NCI-H2107 treated with DMSO at 0.1 percent for 48 hours (cell line): Measurements from ENCODE around the gene GALM.
"Not testable (repeated sequence)": the region's sequence is repeated elsewhere in the genome, so short reads cannot be mapped to it uniquely, and the experiment has no call there.

Source experiments
- DNase-seq: peaks from one replicate; lab custom pipeline; 2025; ENCODE audit not compliant: unreplicated experiment; lab: John Stamatoyannopoulos, UW

The GALM gene

DNA sequence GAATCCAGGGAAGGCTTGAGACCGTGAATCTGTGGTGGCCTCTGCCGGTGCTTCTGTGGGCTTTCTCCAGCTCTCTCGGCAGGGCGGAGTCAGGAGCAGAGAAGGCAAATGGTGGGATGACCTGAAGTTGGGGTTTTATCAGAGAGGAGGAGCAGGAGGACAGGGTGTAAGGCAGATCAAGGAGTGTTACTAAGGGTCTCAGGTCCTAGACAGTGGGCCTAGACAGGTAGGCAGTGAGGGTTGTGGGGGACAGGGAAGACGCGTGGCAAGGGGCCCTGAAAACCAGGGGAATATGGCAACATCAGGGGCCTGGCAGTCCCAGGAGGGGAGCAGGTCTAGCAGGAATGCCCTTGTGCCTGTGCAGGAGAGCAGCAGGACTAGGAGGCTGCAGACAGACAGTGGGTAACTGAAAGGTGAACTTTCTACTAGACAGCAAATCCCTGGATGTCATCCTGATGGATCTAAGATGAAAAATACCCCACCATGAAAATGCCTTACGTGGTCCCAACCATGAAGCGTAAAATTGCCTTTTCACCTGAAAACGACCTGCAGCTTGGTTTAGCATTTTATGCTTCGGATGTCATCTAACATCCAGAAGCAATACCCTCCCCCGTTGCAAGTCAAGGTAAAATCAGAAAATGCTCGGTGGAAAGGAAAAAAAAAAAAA, 43.1 kb downstream of the GALM start:
- DNase-seq, result no peak

DNA sequence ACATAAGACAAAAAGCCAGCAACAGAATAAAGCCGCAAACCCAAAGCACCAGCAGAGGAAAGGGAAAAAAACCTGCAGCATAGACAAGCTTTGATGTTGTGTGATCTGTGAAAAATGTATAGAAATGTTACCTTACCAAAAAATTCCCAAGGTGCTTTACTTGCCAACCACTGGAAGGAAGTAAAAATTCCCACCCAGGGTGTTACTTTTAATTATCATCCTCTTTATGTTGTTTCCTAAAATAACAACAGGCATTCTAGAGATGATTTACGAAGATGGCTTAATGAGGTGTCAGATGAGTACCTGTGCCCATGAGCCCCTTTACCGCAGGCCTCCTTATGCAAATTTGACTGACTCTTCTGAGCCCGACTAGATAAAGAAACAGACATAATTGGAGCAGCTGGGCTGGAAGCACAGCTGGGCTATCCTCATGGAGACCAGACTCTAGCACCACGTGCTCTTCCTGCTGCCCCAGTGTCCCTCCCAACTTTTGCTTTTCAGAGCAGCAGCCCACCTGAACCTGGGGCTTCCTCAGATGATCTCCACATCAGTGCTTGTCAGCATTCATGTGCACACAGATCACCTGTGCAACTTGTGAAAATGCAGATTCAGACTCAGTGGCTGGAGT, 43.8 kb downstream of the GALM start:
- no peak for DNase-seq

DNA sequence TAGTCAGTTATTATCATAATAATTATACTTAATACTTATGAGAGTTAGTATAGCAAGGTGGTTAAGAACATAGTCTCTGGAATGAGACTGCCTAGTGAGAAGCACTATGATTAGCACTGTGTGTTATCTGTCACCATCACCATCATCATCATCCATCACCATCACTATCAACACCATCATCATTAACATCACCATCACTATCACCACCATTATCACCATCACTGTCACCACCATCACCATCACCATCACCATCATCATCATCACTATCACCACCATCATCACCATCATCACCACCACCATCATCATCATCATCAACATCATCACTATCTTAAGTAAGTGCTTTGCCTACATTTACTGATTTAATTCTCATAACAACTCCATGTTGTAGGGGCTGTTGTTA, 45.6 kb downstream of the GALM start:
- no peak for DNase-seq

DNA sequence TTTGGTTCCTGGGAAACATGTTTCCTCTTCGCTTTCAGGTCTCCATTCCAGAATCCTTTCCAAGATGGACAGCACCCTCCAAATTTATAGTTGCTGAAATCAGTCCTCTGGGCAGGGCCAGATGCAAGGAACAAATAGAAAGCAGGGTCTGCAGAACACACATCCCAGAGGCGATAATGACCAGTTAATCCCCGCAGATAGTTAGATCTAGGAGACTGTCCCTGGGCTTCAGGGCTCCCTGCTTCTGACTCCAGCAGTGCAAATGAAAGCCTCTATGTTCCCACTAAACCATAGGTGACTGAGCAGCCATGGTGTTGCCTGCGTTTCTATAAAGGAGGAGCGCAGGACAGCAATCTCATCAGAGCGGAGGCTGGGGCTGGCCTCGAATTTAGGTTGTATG, 46.5 kb downstream of the GALM start:
- DNase-seq, result no peak

DNA sequence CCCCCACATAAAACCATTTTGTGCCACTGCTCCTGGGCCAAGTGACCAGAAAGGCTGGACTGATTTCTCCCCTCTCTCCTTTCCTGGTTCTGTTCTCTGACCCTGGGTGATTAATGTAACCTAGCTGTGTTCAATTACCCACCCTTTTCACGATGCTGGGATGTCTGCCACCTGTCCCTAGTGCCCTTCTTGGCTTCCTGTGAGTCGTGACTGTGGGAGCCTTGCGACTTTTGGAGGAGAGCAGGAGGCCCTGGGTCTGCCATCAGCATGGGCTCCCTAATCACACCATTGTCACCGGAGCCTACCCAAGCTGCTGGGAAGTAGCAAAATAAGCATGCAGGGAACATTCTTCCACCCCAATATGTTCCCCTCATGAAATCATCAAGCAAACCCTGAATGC, 47.0 kb downstream of the GALM start:
- DNase-seq, result no peak

DNA sequence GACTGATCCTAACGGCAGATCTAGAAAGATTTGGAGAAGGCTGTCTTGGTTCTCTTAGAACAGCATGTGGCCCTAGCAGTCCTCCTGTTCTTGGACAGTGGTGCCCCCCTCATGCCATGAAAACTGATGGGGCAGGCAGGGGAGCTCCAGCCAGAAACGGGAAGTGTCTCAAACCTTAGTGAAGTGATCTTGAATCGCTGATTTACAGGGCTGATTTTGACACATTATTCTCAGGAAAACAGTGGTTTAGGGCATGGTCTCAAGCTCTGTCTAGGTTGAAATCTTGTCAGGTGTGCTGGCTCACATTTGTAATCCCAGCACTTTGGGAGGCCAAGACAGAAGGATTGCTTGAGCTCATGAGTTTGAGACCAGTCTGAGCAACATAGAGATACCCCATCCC, 47.4 kb downstream of the GALM start:
- DNase-seq, result no peak

DNA sequence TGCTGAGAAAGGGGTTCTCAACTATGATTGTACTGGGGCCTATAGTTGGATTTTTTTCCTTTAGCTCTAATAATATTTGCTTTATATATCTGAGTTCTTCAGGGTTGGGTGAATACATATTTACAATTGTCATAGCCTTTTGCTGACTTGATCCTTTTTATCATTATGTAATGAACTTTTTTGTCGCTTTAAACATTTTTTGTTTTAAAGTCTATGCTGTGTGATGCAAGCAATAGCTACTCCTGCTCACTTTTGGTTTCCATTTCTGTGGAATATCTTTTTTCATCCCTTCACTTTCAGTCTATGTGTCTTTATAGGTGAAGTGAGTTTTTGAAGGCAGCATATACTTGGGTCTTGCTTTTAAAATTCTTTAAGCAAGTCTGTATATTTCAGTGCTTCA, 49.0 kb downstream of the GALM start:
- not testable (repeated sequence) for DNase-seq

DNA sequence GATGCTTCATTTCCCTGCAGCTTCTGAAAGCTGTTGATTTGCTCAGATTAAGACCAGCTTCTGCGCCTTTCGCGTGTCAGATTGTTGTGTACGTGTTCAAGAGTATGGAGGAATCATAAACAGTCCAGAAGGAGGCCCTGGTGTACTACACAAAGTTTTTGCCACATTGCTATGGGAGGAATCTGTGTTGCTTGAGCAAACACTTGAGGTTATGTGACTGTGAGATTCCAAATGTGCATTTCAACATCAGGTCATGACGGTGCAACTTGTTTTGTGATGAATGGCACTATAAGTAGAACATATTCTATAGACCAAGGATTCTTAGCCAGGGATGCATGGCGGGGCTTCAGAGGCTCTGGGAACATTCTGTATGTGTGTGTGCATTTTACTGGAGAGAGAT, 50.3 kb downstream of the GALM start:
- DNase-seq, result no peak

DNA sequence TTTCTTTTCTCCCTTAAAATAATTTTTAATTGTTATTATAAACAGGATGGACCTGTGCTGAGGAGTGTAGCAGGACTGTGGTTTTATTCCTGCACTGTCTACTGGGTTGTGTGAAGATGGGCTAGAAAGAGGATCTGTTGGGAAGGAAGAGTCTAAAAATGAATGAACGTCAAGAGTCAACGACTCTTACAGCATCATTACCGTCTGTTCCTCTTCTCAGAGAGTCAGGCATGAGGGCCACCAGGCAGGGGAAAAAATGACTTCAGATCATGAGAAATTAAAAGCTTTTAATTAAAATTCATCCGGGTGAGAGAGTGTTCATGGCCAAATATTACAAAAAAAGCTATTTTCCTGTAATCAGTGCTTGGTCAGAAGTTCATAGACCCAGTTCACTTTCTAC, 52.7 kb downstream of the GALM start:
- DNase-seq, result no peak

DNA sequence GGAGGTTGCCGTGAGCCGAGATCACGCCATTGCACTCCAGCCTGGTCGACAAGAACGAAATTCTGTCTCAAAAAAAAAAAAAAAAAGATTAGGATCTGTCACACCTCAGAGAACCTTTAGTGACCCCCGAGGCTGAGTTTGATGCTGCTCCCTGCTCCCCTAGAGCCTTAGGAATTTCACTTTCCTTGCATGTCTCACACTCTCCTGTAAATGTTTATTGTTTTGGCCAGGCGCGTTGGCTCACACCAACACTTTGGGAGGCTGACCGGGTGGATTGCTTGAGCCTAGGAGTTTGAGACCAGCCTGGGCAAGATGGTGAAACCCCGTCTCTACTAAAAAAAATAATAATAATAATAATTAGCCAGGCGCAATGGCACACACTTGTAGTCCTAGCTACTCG, 53.8 kb downstream of the GALM start:
- DNase-seq, result no peak

DNA sequence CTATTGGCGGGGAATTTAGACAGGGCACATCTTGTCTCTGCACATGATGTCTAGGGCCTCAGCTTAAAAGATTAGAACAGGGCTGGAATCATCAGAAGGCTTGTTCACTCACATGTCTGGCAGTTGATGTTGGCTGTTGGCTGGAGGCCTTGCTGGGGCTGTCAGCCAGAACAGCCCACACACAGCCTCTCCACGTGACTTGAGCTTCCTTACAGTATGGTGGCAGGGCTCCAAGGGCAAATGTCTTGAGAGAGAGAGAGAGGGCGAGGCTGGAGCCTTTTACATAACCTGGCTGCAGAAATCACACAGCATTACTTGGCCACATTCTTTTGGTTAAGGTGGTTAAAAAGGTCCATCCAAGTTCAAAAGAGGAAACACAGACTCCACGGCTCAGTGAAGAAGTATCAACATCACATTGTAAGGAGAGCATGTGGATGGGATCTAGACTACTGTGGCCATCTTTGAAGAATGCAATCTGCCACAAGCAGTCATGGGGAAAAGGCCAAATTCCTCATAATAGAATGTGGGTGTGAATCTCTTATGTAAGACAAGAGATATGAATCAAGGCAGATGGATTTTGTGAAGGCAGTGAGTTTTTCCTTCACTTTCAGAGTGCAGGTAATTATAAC, 54.8 kb downstream of the GALM start:
- DNase-seq, result no peak

DNA sequence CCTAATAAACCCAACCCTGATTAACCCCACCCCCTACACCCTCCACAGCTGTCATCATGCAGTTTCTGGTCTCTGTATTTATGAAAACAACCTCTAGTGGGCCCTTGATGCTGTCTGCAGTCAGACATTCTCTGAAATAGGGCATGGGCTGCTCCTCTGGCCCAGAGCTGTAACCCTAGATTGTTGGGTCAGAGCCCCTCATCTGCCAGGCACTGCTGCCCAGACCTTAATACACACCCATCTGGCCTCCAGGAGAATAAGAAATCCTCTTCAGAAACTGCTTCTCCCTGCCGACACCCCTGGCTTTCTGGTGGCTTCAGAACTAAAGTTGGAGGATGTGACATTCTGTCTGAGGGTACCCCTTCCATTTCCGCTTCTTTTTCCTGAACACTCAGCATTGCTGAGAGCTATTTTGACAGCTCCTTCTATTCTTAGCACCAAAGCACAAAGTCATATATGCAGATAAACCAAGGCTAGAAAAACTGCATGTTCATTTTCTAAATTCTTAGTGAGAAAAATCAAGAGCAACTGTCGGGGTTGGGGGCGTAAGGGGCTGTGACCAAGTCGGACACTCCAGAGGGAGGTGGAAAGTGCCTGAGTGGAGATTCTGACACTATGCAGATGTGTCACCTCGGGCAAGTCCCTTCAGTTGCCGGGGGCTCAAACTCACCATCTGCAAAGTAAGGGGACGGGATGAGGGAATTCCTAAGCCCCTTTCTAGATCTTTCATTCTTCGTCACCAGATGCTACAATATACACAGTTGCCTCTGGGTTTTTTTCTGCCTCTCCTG, 56.6 kb downstream of the GALM start:
- no peak for DNase-seq

DNA sequence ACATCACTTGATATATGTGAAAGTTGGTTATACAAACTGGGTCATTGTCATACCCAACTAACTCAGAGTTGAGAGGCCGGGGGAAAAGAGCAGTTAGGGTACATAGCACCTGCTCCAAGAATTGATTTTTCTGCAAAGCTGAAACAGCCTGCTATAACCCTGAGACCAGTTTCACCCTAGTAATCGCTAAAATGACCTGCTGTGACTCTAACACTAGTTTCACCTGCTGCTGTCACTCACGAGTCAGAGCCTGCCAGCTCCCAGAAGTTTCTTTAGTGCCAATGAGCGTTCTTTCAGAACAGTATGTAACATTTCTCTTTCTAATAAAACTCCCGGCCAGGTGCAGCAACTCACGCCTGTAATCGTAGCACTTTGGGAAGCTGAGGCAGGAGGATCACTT, 57.3 kb downstream of the GALM start:
- DNase-seq, result no peak

DNA sequence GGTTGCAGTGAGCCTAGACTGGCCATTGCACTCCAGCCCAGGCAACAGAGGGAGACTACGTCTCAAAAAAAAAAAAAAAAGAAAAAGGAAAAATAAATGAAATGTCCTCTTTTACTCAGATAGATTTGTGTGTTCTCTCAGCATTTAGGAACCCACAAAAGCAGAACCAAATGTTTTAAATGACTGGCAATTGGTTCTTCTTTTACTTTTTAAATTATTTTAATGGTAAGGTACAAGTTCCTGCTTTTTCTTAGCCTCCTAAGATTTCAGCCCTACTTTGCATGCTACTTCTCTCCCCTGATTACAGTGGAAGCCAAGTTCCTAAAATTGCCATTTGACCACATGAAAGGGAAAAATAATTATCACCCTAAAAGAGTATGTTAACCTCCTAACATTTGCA, 61.7 kb downstream of the GALM start:
- DNase-seq, result no peak

DNA sequence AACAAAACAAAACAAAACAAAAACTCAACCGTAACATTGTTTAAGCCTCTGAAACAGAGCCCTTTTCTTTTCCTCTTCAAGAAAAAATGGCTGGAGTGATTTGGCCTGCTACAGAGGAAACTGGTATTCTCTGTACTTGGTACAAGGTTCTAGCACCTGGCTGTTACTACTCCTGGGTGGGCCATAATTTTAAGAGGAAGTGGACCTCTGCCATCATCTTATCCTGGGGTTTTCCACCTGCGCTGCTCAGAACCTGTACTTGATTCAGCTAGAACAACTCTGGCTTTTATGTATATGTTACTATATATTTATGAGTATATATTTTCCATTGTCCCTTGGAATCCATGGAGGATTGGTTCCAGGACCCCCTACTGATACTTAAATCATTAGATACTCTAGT, 62.8 kb downstream of the GALM start:
- no peak for DNase-seq

DNA sequence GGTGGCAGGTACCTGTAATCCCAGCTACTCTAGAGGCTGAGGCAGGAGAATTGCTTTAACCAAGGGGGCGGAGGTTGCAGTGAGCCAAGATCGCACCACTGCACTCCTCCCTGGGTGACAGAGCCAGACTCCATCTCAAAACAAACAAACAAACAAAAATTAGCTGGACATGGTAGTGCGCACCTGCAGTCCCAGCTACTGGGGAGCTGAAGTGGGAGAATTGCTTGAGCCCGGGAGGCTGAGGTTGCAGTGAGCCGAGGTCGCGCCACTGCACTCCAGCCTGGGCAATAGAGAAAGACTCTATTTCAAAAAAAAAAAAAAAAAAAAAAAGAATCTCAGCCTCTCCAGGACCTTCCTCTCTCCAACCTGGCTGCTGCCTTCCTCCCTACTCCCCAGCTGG, 65.2 kb downstream of the GALM start:
- DNase-seq, result no peak

DNA sequence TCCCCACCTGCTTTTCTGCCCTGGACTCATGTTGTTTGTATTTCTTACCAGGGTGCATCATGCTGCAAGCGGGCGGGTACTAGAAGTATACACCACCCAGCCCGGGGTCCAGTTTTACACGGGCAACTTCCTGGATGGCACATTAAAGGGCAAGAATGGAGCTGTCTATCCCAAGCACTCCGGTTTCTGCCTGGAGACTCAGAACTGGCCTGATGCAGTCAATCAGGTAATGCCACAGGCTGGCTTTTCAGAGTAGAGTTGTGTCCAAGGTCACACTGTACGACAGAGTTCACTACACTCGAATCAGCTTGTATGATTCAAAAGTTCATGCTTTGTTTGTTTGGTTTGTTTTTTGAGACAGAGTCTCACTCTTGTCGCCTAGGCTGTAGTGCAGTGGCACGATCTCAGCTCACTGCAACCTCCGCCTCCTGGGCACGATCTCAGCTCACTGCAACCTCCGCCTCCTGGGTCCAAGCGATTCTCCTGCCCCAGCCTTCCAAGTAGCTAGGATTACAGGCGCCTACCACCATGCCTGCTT, 65.8 kb downstream of the GALM start:
- no peak for DNase-seq

DNA sequence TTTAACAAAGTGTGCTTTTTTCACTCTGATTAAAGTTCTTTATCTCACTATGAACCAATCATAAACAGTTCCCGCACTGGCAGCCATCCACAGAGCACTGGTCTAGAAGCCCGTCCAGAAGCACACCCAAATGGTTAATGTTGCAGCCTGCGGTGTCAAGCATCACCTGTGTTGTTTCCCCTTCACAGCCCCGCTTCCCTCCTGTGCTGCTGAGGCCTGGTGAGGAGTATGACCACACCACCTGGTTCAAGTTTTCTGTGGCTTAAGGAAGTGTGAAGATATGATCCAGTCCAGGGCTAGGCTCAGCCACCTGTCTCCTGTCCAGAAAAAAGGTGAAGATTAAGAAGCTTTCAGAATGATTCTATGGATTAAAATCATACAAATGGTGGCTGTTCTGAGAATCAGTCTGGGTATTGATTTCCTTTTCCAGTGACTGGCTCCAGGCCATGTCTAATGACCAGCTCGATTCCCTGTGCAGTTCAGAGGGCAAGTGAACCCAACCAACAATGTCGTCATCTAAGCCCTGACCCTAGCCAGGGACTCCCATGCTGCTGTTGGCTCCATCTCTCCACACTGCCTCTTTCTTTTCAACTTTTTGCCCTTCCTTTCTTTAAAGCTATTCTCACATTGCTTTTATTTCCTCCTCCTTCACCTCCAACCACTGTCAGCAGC, 67.5 kb downstream of the GALM start:
- DNase-seq, result no peak

DNA sequence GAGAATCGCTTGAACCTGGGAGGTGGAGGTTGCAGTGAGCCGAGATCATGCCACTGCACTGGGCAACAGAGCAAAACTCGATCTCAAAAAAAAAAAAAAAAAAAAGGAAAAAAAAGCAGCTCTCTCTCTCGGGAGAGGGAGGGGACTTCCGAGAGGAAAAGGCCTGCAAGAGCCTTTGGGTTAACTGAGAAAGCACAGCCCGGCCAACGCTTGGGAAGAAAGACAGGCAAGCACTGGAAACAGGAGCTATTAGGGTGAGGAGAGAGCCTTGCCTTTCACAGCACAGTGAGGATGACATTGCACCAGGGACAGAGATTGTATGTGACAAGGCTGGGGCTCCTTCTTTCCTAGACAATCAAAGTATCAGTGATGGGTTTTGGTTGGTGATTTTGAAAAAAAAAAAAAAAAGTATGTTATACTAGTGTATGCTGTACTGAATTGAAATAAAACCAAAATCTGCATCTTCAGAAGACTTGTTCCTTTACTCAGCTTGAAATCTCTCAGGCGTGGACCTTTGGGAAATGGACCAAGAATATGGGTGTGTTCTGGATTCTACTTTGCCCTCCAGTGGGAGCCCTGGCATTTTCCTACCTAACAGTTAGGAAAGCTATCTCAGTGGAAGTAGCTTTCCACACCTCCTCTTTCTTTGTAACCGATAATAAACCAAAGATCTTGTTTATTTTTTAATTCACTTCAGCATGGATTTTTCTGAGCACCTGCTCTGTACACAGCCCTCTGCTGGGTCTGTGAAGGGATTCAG, 68.6 kb downstream of the GALM start:
- no peak for DNase-seq

DNA sequence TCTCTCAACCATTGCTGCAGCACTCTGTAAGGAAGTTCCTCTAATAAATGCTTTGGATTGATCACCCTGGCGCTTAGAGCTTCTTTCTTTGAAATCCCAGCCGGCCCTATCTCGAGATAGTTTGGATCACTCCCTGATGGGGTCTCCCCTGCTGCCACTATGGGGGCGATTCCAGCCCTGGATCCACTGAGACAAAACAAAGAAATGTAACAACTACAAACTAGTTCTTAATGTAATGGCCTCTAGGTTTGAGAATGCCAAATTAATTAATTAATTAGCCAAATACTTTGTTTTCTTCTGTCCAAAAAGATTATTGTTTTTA, 70.0 kb downstream of the GALM start:
- DNase-seq, result no peak
